AG10803 (cell line): Measurements from ENCODE around the gene RCCD1.

ENCODE experiments used
- DNase-seq: peaks from one replicate; pipeline ENCODE4 v3.0.0; 2010; ENCODE audit warnings: low read depth
- H3K4me3 ChIP-seq: 2 replicates; pipeline ENCODE4 v1.5.1; 2011; ENCODE audit warnings: mild to moderate bottlenecking, low read length, control low read depth
- CTCF ChIP-seq: conservative IDR thresholded peaks from 2 replicates; pipeline ENCODE4 v1.5.1; 2011; ENCODE audit warnings: mild to moderate bottlenecking, low read length, control low read depth, inconsistent platforms

RCCD1 gene

GRCh38 chr15:90931828-90932659 is 22.6 kb upstream of the RCCD1 start, which contains the start of gene HDDC3:
Gene HDDC3 (minus strand): TSS chr15:90932549. CDS start chr15:90932540, 9 bp downstream.
- peak within 1 kb of the TSS; percentile 92 for H3K4me3 ChIP-seq
- peak; percentile 71 for TF ChIP-seq CTCF
- peak; percentile 78 for DNase-seq

- H3K4me3 ChIP-seq, result no peak overlapping the region
- DNase-seq, result no peak
- TF ChIP-seq CTCF, result no peak
Observed at GRCh38 chr15:90932660-90932991, 22.1 kb upstream of the RCCD1 start.

- no peak for TF ChIP-seq CTCF
- no peak overlapping the region for H3K4me3 ChIP-seq
- no peak for DNase-seq
Observed at GRCh38 chr15:90933301-90933700, 21.4 kb upstream of the RCCD1 start.

GRCh38 chr15:90934256-90934948 is 20.3 kb upstream of the RCCD1 start:
- TF ChIP-seq CTCF, result peak; percentile 86
- H3K4me3 ChIP-seq, result peak overlapping the region; percentile 81
- DNase-seq, result peak; percentile 78

- peak within 1 kb of the TSS; percentile 81 for H3K4me3 ChIP-seq
- peak; percentile 73 for DNase-seq
- TF ChIP-seq CTCF, result no peak
Observed at GRCh38 chr15:90934949-90935751, 19.5 kb upstream of the RCCD1 start, which contains the start of gene UNC45A. Gene UNC45A (plus strand): TSS chr15:90935285. CDS start chr15:90935325, 40 bp downstream.

- DNase-seq, result no peak
- TF ChIP-seq CTCF, result no peak
- no peak overlapping the region for H3K4me3 ChIP-seq
Observed at GRCh38 chr15:90936823-90937222, 17.9 kb upstream of the RCCD1 start.
